ENCODE measurements around the gene IVNS1ABP. TPM values are rescaled to one million over a fixed set of nuclear protein-coding genes. Genes with fewer than 3 reads are reported as not detected.

IVNS1ABP gene
- total and polyA plus RNA-seq, 7 donors = 27.6 to 80.6 (median 40.5) TPM

DNA sequence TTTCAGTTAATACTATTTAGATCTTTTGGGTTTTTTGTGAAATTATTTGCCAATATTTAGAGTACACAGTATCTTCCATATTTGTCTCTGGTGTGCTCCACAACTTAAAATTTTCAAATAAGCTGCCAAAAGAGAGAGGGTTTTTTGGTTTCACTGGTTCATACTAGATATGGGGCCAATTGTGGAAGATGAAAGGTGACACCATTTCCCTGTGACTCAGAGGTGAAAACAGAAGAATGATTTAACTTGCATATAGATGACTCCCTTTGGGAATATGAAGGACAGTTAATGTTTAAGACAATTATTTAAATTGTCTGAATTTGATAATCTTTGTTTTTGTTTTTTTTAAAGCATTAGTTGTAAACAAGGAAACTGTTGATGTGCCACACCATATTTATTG lies 37.5 kb downstream of the IVNS1ABP start:
- TF ChIP-seq, protein P1, sequence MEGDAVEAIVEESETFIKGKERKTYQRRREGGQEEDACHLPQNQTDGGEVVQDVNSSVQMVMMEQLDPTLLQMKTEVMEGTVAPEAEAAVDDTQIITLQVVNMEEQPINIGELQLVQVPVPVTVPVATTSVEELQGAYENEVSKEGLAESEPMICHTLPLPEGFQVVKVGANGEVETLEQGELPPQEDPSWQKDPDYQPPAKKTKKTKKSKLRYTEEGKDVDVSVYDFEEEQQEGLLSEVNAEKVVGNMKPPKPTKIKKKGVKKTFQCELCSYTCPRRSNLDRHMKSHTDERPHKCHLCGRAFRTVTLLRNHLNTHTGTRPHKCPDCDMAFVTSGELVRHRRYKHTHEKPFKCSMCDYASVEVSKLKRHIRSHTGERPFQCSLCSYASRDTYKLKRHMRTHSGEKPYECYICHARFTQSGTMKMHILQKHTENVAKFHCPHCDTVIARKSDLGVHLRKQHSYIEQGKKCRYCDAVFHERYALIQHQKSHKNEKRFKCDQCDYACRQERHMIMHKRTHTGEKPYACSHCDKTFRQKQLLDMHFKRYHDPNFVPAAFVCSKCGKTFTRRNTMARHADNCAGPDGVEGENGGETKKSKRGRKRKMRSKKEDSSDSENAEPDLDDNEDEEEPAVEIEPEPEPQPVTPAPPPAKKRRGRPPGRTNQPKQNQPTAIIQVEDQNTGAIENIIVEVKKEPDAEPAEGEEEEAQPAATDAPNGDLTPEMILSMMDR (IDR thresholded peaks at IDR 0.05) = no peak
- DNase-seq (no peak), ATAC-seq (no peak)
- Histone ChIP-seq H3K4me3 (no peak overlapping the region), H3K27me3 (ENCODE audit: insufficient read depth in 3 of 3, low read length in 2 of 3) (no peaks in the 10 kb centered on the region), H3K4me1 (no peaks in the 10 kb centered on the region), H3K27ac (no peak overlapping the region), H3K9me3 (no peaks in the 10 kb centered on the region), H3K36me3 (ENCODE audit: insufficient read depth in 1 of 2, low read depth in 1 of 2) (peaks cover 2 to 20% of the 10 kb centered on the region in 2 donors)
- intact Hi-C loops (cut with DNase I) = no loop called here

DNA sequence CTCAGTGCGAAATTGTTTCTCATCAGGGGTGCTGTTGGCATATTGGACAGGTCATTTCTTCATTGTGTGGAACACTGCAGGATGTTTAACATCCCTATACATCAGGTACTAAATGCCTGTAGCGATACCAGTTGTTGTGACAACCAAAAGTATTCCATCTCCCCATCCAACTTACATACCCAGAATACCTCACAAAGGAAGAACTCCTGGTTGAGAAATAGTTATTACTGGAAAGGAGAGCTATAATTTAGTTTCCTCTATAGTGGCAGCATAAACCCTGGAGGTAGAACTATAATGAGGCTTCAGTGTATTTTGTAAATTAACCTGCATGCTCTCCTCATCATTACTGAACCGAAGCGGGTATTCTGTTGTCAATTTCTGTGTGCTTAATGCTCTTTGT lies 45.1 kb downstream of the IVNS1ABP start:
- Histone ChIP-seq H3K27ac (no peak overlapping the region), H3K27me3 (ENCODE audit: insufficient read depth in 3 of 3, low read length in 2 of 3) (no peaks in the 10 kb centered on the region), H3K4me1 (no peaks in the 10 kb centered on the region), H3K36me3 (ENCODE audit: insufficient read depth in 1 of 2, low read depth in 1 of 2) (peaks cover 0 to 12% of the 10 kb centered on the region in 2 donors), H3K4me3 (no peak overlapping the region), H3K9me3 (no peaks in the 10 kb centered on the region)
- TF ChIP-seq, protein P1 (IDR thresholded peaks at IDR 0.05) = no peak
- intact Hi-C loops (cut with DNase I) = no loop called here
- 91 to 94% (median 91%) methylated on average over 4 of the region's 4 CpGs for WGBS, 3 donors
- ATAC-seq (no peak), DNase-seq (no peak)

DNA sequence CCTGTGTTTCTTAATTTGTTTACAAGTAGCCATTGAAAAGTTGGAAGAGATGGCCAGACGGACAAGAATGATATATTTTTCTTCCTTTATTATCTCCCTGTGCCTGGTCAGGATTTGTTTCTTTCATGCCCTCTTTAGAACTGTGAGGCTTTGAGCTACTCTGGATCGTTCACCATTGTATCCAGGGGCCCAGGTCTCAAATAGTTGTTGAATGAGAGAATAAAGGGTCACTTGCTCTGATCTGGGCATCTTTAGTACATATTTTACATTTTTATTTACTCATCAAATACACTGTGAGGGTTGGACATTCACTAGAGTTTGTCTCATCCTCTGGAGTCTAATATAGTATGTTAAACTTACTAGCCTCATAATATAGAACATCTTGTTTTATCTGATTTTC lies 48.7 kb downstream of the IVNS1ABP start:
- no peaks in the 10 kb centered on the region for H3K4me1 ChIP-seq
- H3K27me3 ChIP-seq (ENCODE audit: insufficient read depth in 3 of 3, low read length in 2 of 3) = no peaks in the 10 kb centered on the region
- intact Hi-C loops (cut with DNase I) = no loop called here
- no peak overlapping the region for H3K4me3 ChIP-seq
- H3K36me3 ChIP-seq (ENCODE audit: insufficient read depth in 1 of 2, low read depth in 1 of 2) = peaks cover 0 to 12% of the 10 kb centered on the region in 2 donors
- WGBS, 3 donors = 72 to 80% (median 77%) methylated on average over 2 of the region's 2 CpGs
- no peak for DNase-seq
- no peak overlapping the region for H3K27ac ChIP-seq
- ATAC-seq = no peak
- TF ChIP-seq, protein P1 (IDR thresholded peaks at IDR 0.05) = no peak
- no peaks in the 10 kb centered on the region for H3K9me3 ChIP-seq

DNA sequence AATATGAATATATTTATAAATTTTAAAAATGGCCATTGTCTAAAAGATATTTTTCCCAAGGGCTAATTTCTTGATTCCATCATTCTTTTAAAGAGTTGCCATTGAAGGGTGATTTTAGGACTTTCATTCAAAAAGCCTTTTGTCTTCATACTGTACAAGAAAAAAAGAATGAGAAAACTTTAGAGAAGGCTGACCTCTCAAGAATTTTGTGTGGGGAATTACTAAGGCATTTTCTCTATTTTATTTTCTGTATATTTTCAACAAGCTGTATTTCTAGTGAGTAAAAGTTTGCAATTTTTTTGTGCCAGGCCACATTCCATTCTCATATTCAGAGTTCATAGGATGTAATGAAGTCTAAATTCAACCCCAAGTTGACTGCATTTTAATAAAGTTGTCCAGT lies 49.3 kb downstream of the IVNS1ABP start:
- H3K9me3 ChIP-seq = no peaks in the 10 kb centered on the region
- H3K27ac ChIP-seq = no peak overlapping the region
- H3K27me3 ChIP-seq (ENCODE audit: insufficient read depth in 3 of 3, low read length in 2 of 3) = no peaks in the 10 kb centered on the region
- peaks cover 0 to 12% of the 10 kb centered on the region in 2 donors for H3K36me3 ChIP-seq (ENCODE audit: insufficient read depth in 1 of 2, low read depth in 1 of 2)
- intact Hi-C loops (cut with DNase I) = no loop called here
- H3K4me1 ChIP-seq = no peaks in the 10 kb centered on the region
- DNase-seq = no peak
- TF ChIP-seq, protein P1 (IDR thresholded peaks at IDR 0.05) = no peak
- no peak overlapping the region for H3K4me3 ChIP-seq
- ATAC-seq = no peak

DNA sequence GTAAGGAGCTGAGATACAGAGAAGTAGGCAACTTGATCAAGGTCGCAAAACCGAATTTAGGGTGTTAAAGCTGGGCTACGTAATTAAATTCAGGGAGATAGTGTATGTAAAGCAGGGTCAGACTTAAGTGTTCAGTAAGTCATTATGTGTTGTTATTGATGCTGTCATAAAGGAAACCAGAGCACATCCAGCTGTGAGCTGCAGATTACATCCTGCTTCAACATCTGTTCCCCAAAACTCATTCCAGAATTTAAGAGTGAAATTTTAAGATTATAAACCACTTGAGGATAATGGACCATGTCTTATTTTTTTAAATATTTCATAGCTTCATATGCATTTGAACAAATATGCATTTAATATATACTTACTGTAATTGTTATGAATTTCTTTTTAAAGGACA lies 49.7 kb downstream of the IVNS1ABP start:
- Histone ChIP-seq H3K27me3 (ENCODE audit: insufficient read depth in 3 of 3, low read length in 2 of 3) (no peaks in the 10 kb centered on the region), H3K4me1 (no peaks in the 10 kb centered on the region), H3K9me3 (no peaks in the 10 kb centered on the region), H3K27ac (no peak overlapping the region), H3K36me3 (ENCODE audit: insufficient read depth in 1 of 2, low read depth in 1 of 2) (peaks cover 0 to 11% of the 10 kb centered on the region in 2 donors), H3K4me3 (no peak overlapping the region)
- WGBS, 3 donors = 57 to 68% (median 66%) methylated on average over 3 of the region's 3 CpGs
- TF ChIP-seq, protein P1 (IDR thresholded peaks at IDR 0.05) = no peak
- intact Hi-C loops (cut with DNase I) = no loop called here
- DNase-seq (no peak), ATAC-seq (no peak)

Data from psoas muscle (tissue), 8 donors.